ENCODE data around the gene VRTN. TPM values are rescaled to one million over a fixed set of nuclear protein-coding genes. Genes with fewer than 3 reads are reported as not detected.

The VRTN gene
- total RNA-seq, 1 donor from 2014 or later, result not detected

- H3K27me3 Mint-ChIP-seq (ENCODE audit: low read depth), result peaks cover 3% of the 10 kb centered on the region
- no peak overlapping the region for H3K4me3 Mint-ChIP-seq
- H3K9me3 Mint-ChIP-seq, result no peaks in the 10 kb centered on the region
- H3K27ac Mint-ChIP-seq (ENCODE audit: unreplicated experiment), result no peak overlapping the region
- no peaks in the 10 kb centered on the region for H3K36me3 Mint-ChIP-seq (ENCODE audit: low read depth)
- TF ChIP-seq, protein P1, sequence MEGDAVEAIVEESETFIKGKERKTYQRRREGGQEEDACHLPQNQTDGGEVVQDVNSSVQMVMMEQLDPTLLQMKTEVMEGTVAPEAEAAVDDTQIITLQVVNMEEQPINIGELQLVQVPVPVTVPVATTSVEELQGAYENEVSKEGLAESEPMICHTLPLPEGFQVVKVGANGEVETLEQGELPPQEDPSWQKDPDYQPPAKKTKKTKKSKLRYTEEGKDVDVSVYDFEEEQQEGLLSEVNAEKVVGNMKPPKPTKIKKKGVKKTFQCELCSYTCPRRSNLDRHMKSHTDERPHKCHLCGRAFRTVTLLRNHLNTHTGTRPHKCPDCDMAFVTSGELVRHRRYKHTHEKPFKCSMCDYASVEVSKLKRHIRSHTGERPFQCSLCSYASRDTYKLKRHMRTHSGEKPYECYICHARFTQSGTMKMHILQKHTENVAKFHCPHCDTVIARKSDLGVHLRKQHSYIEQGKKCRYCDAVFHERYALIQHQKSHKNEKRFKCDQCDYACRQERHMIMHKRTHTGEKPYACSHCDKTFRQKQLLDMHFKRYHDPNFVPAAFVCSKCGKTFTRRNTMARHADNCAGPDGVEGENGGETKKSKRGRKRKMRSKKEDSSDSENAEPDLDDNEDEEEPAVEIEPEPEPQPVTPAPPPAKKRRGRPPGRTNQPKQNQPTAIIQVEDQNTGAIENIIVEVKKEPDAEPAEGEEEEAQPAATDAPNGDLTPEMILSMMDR (conservative IDR thresholded peaks at IDR 0.05), result peak; percentile 93
- DNase-seq (ENCODE audit: low read depth, low spot score), result peak; percentile 86
- peaks cover 4% of the 10 kb centered on the region for H3K4me1 Mint-ChIP-seq
Measured at GRCh38 chr14:74362361-74362915, 14.2 kb downstream of the VRTN start.

GRCh38 chr14:74364271-74364880 is 16.1 kb downstream of the VRTN start:
- Mint-ChIP-seq H3K27me3 (ENCODE audit: low read depth) (peaks cover 3% of the 10 kb centered on the region), H3K27ac (ENCODE audit: unreplicated experiment) (no peak overlapping the region)

DNA sequence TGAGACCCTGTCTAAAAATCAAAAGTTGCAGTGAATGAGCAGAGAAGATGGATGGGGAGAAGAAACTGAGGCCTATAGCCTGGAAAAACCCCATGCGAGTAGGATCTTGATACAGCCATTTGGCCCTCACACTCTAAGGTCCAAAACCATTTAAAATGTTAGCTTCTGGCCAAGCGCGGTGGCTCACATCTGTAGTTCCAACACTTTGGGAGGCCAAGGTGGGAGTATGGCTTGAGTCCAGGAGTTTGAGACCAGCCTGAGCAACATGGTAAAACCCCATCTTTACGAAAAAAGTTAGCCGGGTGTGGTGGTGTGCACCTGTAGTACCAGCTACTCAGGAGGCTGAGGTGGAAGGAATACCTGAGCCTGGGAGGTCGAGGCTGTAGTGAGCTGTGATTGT is 19.8 kb downstream of the VRTN start:
- Mint-ChIP-seq H3K36me3 (ENCODE audit: low read depth) (no peaks in the 10 kb centered on the region), H3K9me3 (no peaks in the 10 kb centered on the region), H3K4me1 (no peaks in the 10 kb centered on the region), H3K27me3 (ENCODE audit: low read depth) (peaks cover 3% of the 10 kb centered on the region), H3K4me3 (no peak overlapping the region), H3K27ac (ENCODE audit: unreplicated experiment) (no peak overlapping the region)
- TF ChIP-seq, protein P1 (conservative IDR thresholded peaks at IDR 0.05), result no peak
- DNase-seq (ENCODE audit: low read depth, low spot score), result no peak

More at GRCh38 chr14:74364271-74364880, 16.1 kb downstream of the VRTN start:
- no peak overlapping the region for H3K4me3 Mint-ChIP-seq
- H3K36me3 Mint-ChIP-seq (ENCODE audit: low read depth), result no peaks in the 10 kb centered on the region
- H3K4me1 Mint-ChIP-seq, result peaks cover 4% of the 10 kb centered on the region
- DNase-seq (ENCODE audit: low read depth, low spot score), result no peak
- TF ChIP-seq, protein P1 (conservative IDR thresholded peaks at IDR 0.05), result no peak
- no peaks in the 10 kb centered on the region for H3K9me3 Mint-ChIP-seq

DNA sequence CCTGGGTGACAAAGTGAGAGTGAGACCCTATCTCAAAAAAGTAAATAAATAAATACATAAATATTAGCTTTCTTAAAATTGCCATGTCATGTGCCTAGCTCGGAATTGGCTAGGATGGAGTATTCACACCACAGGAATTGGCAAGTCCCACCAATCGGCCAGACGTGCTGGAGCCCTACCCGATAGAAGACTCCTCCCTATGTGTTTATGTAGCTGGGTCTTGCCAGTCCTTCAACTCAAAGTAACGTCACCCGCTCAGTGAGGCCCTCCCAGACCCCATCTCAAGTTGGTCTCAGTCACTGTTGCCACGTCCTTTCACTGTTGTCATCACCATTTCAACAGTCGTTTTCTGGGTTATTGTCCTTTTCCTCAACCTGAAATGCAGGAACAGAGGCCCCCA is 20.2 kb downstream of the VRTN start:
- H3K4me1 Mint-ChIP-seq, result no peaks in the 10 kb centered on the region
- no peaks in the 10 kb centered on the region for H3K9me3 Mint-ChIP-seq
- H3K4me3 Mint-ChIP-seq, result no peak overlapping the region
- no peak overlapping the region for H3K27ac Mint-ChIP-seq (ENCODE audit: unreplicated experiment)
- no peak for DNase-seq (ENCODE audit: low read depth, low spot score)
- TF ChIP-seq, protein P1 (conservative IDR thresholded peaks at IDR 0.05), result no peak
- H3K27me3 Mint-ChIP-seq (ENCODE audit: low read depth), result peaks cover 3% of the 10 kb centered on the region
- H3K36me3 Mint-ChIP-seq (ENCODE audit: low read depth), result no peaks in the 10 kb centered on the region

DNA sequence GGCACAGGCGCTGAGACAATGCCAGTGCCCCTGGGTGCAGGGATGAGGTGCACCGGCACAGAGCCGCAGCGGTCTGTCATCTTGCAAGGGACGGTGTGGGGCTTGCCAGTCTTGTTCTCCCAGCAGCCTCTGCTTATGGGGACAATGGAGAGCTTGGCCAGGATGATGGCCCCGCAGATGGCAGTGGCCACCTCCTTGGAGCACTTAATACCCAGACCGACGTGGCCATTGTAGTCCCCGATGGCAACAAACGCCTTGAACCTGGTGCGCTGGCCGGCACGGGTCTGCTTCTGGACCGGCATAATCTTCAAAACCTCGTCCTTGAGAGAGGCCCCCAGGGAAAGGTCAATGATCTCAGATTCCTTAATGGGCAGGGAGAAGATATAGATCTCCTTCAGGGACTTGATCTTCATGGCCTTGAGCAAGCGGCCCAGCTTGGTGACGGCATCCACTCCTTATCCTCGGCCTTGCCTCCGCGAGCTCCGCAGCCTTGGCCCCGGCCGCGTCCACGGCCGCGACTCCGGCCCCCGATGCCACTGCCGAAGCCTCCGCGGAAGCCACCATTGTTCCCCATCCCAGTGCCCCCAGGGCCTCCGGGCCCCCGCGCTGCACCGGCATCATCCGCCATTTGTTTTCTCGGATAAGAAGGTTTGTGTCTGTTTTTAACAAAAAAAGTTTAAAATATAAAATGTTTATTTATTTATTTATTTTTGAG is 29.9 kb downstream of the VRTN start:
- Mint-ChIP-seq H3K4me3 (no peak overlapping the region), H3K9me3 (peaks cover 3% of the 10 kb centered on the region), H3K27ac (ENCODE audit: unreplicated experiment) (no peak overlapping the region), H3K36me3 (ENCODE audit: low read depth) (no peaks in the 10 kb centered on the region), H3K27me3 (ENCODE audit: low read depth) (no peaks in the 10 kb centered on the region), H3K4me1 (no peaks in the 10 kb centered on the region)
- TF ChIP-seq, protein P1 (conservative IDR thresholded peaks at IDR 0.05), result no peak
- no peak for DNase-seq (ENCODE audit: low read depth, low spot score)
